ENCODE measurements around the gene RSPO3. TPM values are rescaled to one million over a fixed set of nuclear protein-coding genes. Genes with fewer than 3 reads are reported as not detected.

Gene RSPO3
- total and polyA plus RNA-seq, 9 of the 15 experiments (the other 6 are each of a cell fraction or from before 2014, with no cell fraction given): not detected

DNA sequence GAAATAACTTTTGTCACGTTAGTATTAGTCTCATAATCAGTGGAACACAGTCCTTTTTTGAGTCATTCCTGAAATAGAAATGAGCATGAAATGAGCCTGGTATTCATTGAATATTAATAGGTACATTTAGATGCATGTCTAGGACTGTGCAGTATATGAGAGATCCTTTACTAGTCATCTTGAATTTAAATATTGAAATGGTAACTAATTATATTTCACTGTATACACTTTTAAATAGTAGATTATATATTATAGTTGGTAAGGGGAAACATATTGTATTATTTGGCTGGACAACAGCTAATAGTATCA, 59.4 kb downstream of the RSPO3 start:
- no peaks in the 10 kb centered on the region for H3K9me1 ChIP-seq (ENCODE audit: control insufficient read depth, insufficient read depth, low read length)
- WGBS (ENCODE audit: insufficient coverage, low coverage, missing lambda C conversion rate): 0% methylated on average over 1 of the region's 1 CpG
- H3K9ac ChIP-seq (ENCODE audit: insufficient read depth in 1 of 2, low read depth in 2 of 2, low read length in 2 of 2): no peak overlapping the region
- ATAC-seq (no peak), FAIRE-seq (no peak), DNase-seq (ENCODE audit: extremely low read depth in 1 of 4, low spot score in 3 of 4) (no peak)
- intact Hi-C loops (cut with micrococcal nuclease) (no loop called here), in situ Hi-C loops (cut with MboI) (no loop called here)
- ChIA-PET CTCF (ENCODE audit: low intra/inter-chr PET ratio) (no interaction called here), POLR2A (no interaction called here)
- no peak overlapping the region for H2AFZ ChIP-seq (ENCODE audit: low read depth, low read length)
- H3K4me3 ChIP-seq: no peak overlapping the region
- no peaks in the 10 kb centered on the region for H3K36me3 ChIP-seq (ENCODE audit: control insufficient read depth, insufficient read depth, low read length)
- H3K4me2 ChIP-seq (ENCODE audit: insufficient read depth, low read length): no peak overlapping the region
- no peak for TF ChIP-seq FOXA3 (CRISPR knock-in tag; conservative IDR thresholded peaks at IDR 0.05 in 1 of 2, IDR thresholded peaks at IDR 0.05 in 1 of 2)
- no TSS peak for BruUV-seq (replicated peaks)
- H3K27me3 ChIP-seq (ENCODE audit: control insufficient read depth in 2 of 2, insufficient read depth in 2 of 2, low read length in 2 of 2): no peaks in the 10 kb centered on the region
- H3K4me1 ChIP-seq (replicated peaks in 1 of 2; ENCODE audit: control insufficient read depth in 2 of 2, insufficient read depth in 2 of 2, low read length in 2 of 2): no peaks in the 10 kb centered on the region
- no peaks in the 10 kb centered on the region for H4K20me1 ChIP-seq (replicated peaks; ENCODE audit: control insufficient read depth, insufficient read depth, low read length)
- no peaks in the 10 kb centered on the region for H3K9me3 ChIP-seq (replicated peaks; ENCODE audit: control insufficient read depth, insufficient read depth, low read depth, low read length)
- H3K27ac ChIP-seq (ENCODE audit: extremely low read depth, low read depth, low read length): no peak overlapping the region
- no peaks in the 10 kb centered on the region for H3K79me2 ChIP-seq (ENCODE audit: control insufficient read depth, insufficient read depth, low read length)

DNA sequence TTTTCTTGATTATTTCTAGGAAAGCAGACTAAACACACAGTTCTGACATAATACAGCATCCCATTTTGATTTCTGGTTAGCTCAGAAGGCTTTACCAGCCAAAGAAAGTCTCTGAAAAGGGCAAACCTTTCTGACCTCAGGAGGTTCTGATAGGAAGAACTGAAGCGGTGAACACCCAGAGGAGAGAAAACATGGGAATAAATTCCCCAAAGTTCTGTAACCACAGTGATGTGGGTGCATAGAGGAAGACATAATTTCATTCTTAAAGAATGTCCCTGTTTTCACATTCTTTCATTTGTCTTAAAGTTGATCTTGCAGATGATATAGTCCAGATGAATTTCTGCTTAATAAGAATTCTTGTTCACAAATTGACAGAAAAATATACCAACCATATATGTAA, 60.3 kb downstream of the RSPO3 start:
- in situ Hi-C loops (cut with MboI): no loop called here
- POLR2A ChIA-PET: no interaction called here
- TF ChIP-seq ZFP1 (CRISPR knock-in tag; IDR thresholded peaks at IDR 0.05): no peak
- TF ChIP-seq ZNF212 (CRISPR knock-in tag; IDR thresholded peaks at IDR 0.05): no peak
- TF ChIP-seq ZNF121 (CRISPR knock-in tag; conservative IDR thresholded peaks at IDR 0.05): no peak
- no peak for TF ChIP-seq RBM25 (IDR thresholded peaks at IDR 0.05; ENCODE audit: low read depth, low read length, severe bottlenecking)
- no peak for TF ChIP-seq MECOM (CRISPR knock-in tag; IDR thresholded peaks at IDR 0.05)
- TF ChIP-seq, protein P1, sequence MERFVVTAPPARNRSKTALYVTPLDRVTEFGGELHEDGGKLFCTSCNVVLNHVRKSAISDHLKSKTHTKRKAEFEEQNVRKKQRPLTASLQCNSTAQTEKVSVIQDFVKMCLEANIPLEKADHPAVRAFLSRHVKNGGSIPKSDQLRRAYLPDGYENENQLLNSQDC (CRISPR knock-in tag; IDR thresholded peaks at IDR 0.05): no peak
- no peak for TF ChIP-seq GABPB1 (CRISPR knock-in tag; IDR thresholded peaks at IDR 0.05)
- no peak for TF ChIP-seq ZNF263 (CRISPR knock-in tag; IDR thresholded peaks at IDR 0.05; ENCODE audit: borderline replicate concordance)
- no peak for TF ChIP-seq NCOA4 (IDR thresholded peaks at IDR 0.05; ENCODE audit: partially characterized antibody)
- TF ChIP-seq ZNF253 (CRISPR knock-in tag; conservative IDR thresholded peaks at IDR 0.05): no peak
- no peak for TF ChIP-seq RAD21 (CRISPR knock-in tag; conservative IDR thresholded peaks at IDR 0.05 in 1 of 2, IDR thresholded peaks at IDR 0.05 in 1 of 2)

More for the DNA sequence above, 60.3 kb downstream of the RSPO3 start:
- H2AFZ ChIP-seq (ENCODE audit: low read depth, low read length): no peak overlapping the region
- H3K4me3 ChIP-seq: no peak overlapping the region
- no peak overlapping the region for H3K27ac ChIP-seq (ENCODE audit: extremely low read depth, low read depth, low read length)
- H3K9me3 ChIP-seq (replicated peaks; ENCODE audit: control insufficient read depth, insufficient read depth, low read depth, low read length): no peaks in the 10 kb centered on the region
- no peak for ATAC-seq
- H3K27me3 ChIP-seq (ENCODE audit: control insufficient read depth in 2 of 2, insufficient read depth in 2 of 2, low read length in 2 of 2): no peaks in the 10 kb centered on the region
- no peak for FAIRE-seq
- H3K79me2 ChIP-seq (ENCODE audit: control insufficient read depth, insufficient read depth, low read length): no peaks in the 10 kb centered on the region
- no peaks in the 10 kb centered on the region for H3K9me1 ChIP-seq (ENCODE audit: control insufficient read depth, insufficient read depth, low read length)
- no peak for DNase-seq (ENCODE audit: extremely low read depth in 1 of 4, low spot score in 3 of 4)
- intact Hi-C loops (cut with micrococcal nuclease): no loop called here
- no peaks in the 10 kb centered on the region for H4K20me1 ChIP-seq (replicated peaks; ENCODE audit: control insufficient read depth, insufficient read depth, low read length)
- no peak overlapping the region for H3K4me2 ChIP-seq (ENCODE audit: insufficient read depth, low read length)
- CTCF ChIA-PET (ENCODE audit: low intra/inter-chr PET ratio): no interaction called here
- no peaks in the 10 kb centered on the region for H3K4me1 ChIP-seq (replicated peaks in 1 of 2; ENCODE audit: control insufficient read depth in 2 of 2, insufficient read depth in 2 of 2, low read length in 2 of 2)
- H3K36me3 ChIP-seq (ENCODE audit: control insufficient read depth, insufficient read depth, low read length): no peaks in the 10 kb centered on the region
- no peak overlapping the region for H3K9ac ChIP-seq (ENCODE audit: insufficient read depth in 1 of 2, low read depth in 2 of 2, low read length in 2 of 2)
- no TSS peak for BruUV-seq (replicated peaks)
- WGBS (ENCODE audit: insufficient coverage, low coverage, missing lambda C conversion rate): 9% methylated on average over 1 of the region's 1 CpG

All from K562 (cell line).